B cell (primary cell): ENCODE measurements around the gene TSPAN18. TPM values are rescaled to one million over a fixed set of nuclear protein-coding genes. Genes with fewer than 3 reads are reported as not detected.

Experiments
- ATAC-seq: fragments of 200-7000 bp; cut with Tn5 transposase; one replicate; pipeline ENCODE4 v1.10.0; 2021; ENCODE audit warnings: low read depth, mild to moderate bottlenecking, moderate number of reproducible peaks, moderate library complexity
- CTCF ChIA-PET: fragments of 350-600 bp; sonication (Branson Sonifier 250); formaldehyde crosslinking; loops from one replicate; lab custom pipeline; 2021; ENCODE audit warnings: antibody characterized with exemption, inconsistent platforms; lab: Charles Lee
- POLR2A ChIA-PET: fragments of 350-600 bp; sonication (Branson Sonifier 250); formaldehyde crosslinking; loops from one replicate; lab custom pipeline; 2021; ENCODE audit warnings: antibody characterized with exemption; lab: Charles Lee
- DNase-seq: peaks from one replicate; pipeline ENCODE4 v3.0.0; 2013
- H2AFZ ChIP-seq: 2 replicates; pipeline ENCODE4 v1.6.1; 2012; ENCODE audit warnings: mild to moderate bottlenecking, low read depth, low read length; ENCODE audit not compliant: insufficient read depth, poor library complexity, severe bottlenecking
- H3K27ac ChIP-seq, 2 donors: 1 replicate in 1 of 2; 2 replicates in 1 of 2; pipeline ENCODE4 v1.5.1; 2012 to 2013; ENCODE audit warnings: low read length in 2 of 2, mild to moderate bottlenecking in 2 of 2, moderate library complexity in 1 of 2
- H3K27me3 ChIP-seq, 4 experiments: fragments of 200-600 bp in 1 of 4; sonication (generic) in 1 of 4; replicated peaks in 1 of 4; 1 replicate in 2 of 4; 2 replicates in 2 of 4; pipeline versions ENCODE4 v1.6.1 to v1.7.0; 2013 to 2016; ENCODE audit warnings: low read length in 3 of 4, mild to moderate bottlenecking in 2 of 4, mixed read lengths in 1 of 4, moderate library complexity in 1 of 4; ENCODE audit not compliant: insufficient read depth in 4 of 4, control insufficient read depth in 3 of 4; ENCODE audit errors: control extremely low read depth in 1 of 4
- H3K36me3 ChIP-seq, 2 experiments: replicated peaks in 1 of 2; 1 replicate in 1 of 2; 2 replicates in 1 of 2; pipeline versions ENCODE4 v1.6.1 to v1.7.1; 2013; ENCODE audit warnings: low read length in 1 of 2; ENCODE audit not compliant: insufficient read depth in 2 of 2, control insufficient read depth in 1 of 2; ENCODE audit errors: control extremely low read depth in 1 of 2, extremely low read depth in 1 of 2
- H3K4me1 ChIP-seq, 2 donors: fragments of 200-600 bp in 1 of 2; sonication (generic) in 1 of 2; 1 replicate in 1 of 2; 2 replicates in 1 of 2; pipeline versions ENCODE4 v1.5.1 to v1.6.1; 2013 to 2017; ENCODE audit warnings: low read length in 2 of 2; ENCODE audit not compliant: control insufficient read depth in 2 of 2, insufficient read depth in 2 of 2
- H3K4me2 ChIP-seq: replicated peaks from 2 replicates; pipeline ENCODE3; 2012; ENCODE audit warnings: mild to moderate bottlenecking, low read depth, low read length; ENCODE audit not compliant: poor library complexity, severe bottlenecking
- H3K4me3 ChIP-seq, 5 experiments: fragments of 200-600 bp in 1 of 5; sonication (generic) in 1 of 5; 1 replicate in 3 of 5; 2 replicates in 2 of 5; pipeline versions ENCODE4 v1.5.1 to v1.7.0; 2011 to 2016; ENCODE audit warnings: low read length in 4 of 5, mild to moderate bottlenecking in 4 of 5, low read depth in 2 of 5, control low read depth in 1 of 5, moderate library complexity in 1 of 5; ENCODE audit not compliant: insufficient read depth in 1 of 5; ENCODE audit errors: control extremely low read depth in 1 of 5, extremely low read depth in 1 of 5
- H3K79me2 ChIP-seq: fragments of 200-600 bp; sonication (generic); one replicate; pipeline ENCODE4 v1.6.0; 2016; ENCODE audit warnings: low read length; ENCODE audit not compliant: control insufficient read depth, insufficient read depth
- H3K9ac ChIP-seq: fragments of 200-600 bp; sonication (generic); 2 replicates; pipeline ENCODE4 v1.6.1; 2017; ENCODE audit warnings: mild to moderate bottlenecking, low read length, moderate library complexity
- H3K9me3 ChIP-seq, 3 donors: one replicate each; pipeline versions ENCODE4 v1.6.1 to v1.7.1; 2013; ENCODE audit warnings: low read length in 2 of 3; ENCODE audit not compliant: control insufficient read depth in 2 of 3, insufficient read depth in 1 of 3; ENCODE audit errors: control extremely low read depth in 1 of 3
- H4K20me1 ChIP-seq: 2 replicates; pipeline ENCODE4 v1.6.0; 2012; ENCODE audit warnings: mild to moderate bottlenecking, low read length; ENCODE audit not compliant: insufficient read depth, control insufficient read depth, poor library complexity, severe bottlenecking
- H3K27ac Mint-ChIP-seq: one replicate; pipeline ENCODE4 v1.8.0; 2021; ENCODE audit warnings: mixed read lengths
- H3K27me3 Mint-ChIP-seq: one replicate; pipeline ENCODE4 v1.8.0; 2021; ENCODE audit warnings: mixed read lengths
- H3K4me1 Mint-ChIP-seq: one replicate; pipeline ENCODE4 v1.8.0; 2021; ENCODE audit warnings: mixed read lengths
- H3K4me3 Mint-ChIP-seq: one replicate; pipeline ENCODE4 v1.8.0; 2021; ENCODE audit warnings: mixed read lengths
- H3K9me3 Mint-ChIP-seq: one replicate; pipeline ENCODE4 v1.8.0; 2022; ENCODE audit warnings: mixed read lengths; ENCODE audit not compliant: insufficient read depth
- CTCF ChIP-seq: fragments of 200-600 bp; IDR thresholded peaks from one replicate; pipeline ENCODE4 v1.8.0; 2022; ENCODE audit warnings: antibody characterized with exemption, mild to moderate bottlenecking
- EZH2 ChIP-seq: IDR thresholded peaks from 2 replicates; pipeline ENCODE4 v1.6.1; 2012; ENCODE audit warnings: borderline replicate concordance, low read depth, mild to moderate bottlenecking, moderate library complexity, low read length; ENCODE audit not compliant: insufficient read depth, poor library complexity, severe bottlenecking
- WGBS: methylation state at CpG from one replicate; pipeline ENCODE4 v1.1.5; 2013; ENCODE audit warnings: missing lambda C conversion rate; ENCODE audit not compliant: insufficient coverage; 5-methylcytosine and 5-hydroxymethylcytosine counted together
- intact Hi-C: fragments of 100-400 bp; cut with micrococcal nuclease; formaldehyde crosslinking; loops from one replicate; pipeline ENCODE4 v1.10.0; 2022
- polyA plus RNA-seq: library from polyadenylated mRNA; depleted of rRNA; stranded (reverse); fragments of >200 nt; gene quantifications from 2 replicates; pipeline ENCODE4 v1.2.3, GENCODE V29; 2012
- total RNA-seq, 2 donors: library from RNA; stranded (reverse); fragments of 120-200 nt in 1 of 2; gene quantifications; 1 replicate in 1 of 2; 2 replicates in 1 of 2; pipeline versions ENCODE4 v1.2.3 to v1.2.4, GENCODE V29; 2013 to 2022

The TSPAN18 gene
- total and polyA plus RNA-seq, 2 donors (not counting 1 experiment from before 2014, with no cell fraction given) = 0.75 to 2.0 TPM

DNA sequence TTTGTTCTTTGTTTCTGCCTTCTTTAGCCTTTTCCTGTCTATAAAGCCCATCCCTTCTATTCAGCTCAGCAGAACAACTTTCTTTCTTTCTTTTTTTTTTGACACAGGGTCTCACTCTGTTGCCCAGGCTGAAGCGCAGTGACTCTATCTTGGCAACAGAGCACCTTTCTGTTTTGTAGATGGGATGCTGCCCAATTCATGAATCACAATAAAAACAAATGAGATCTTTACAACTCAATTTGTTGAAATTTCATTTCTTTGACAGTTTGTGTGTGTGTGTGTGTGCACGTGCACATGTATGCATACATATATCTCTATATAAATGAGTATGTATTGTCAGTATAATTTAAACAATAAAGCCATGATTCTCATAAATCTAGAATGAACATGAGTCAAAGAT is 25.5 kb downstream of the TSPAN18 start:
- H3K27ac Mint-ChIP-seq = no peak overlapping the region
- no peak overlapping the region for H3K9ac ChIP-seq

DNA sequence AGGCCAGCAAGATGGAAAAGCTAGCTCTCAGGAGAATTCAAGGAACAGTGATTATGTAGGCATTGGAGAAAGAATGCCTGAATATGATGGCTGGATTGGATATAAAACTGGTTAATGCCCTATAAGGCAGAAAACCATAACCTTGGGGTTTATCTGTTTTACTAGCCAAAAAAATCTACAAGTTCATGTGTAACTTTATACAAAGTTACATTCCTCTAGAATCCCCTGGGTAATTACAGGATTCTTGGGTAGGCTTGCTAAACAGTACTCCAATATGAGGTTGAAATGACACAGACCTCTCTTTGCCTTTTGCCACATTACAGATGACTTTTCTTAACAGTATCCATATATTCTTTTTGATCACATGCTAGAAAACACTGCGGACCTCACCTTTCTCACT is 26.0 kb downstream of the TSPAN18 start:
- intact Hi-C loops = no loop called here

More for the DNA sequence above, 25.5 kb downstream of the TSPAN18 start:
- Histone ChIP-seq H3K4me3 (no peak overlapping the region), H3K4me1 (no peaks in the 10 kb centered on the region), H3K4me2 (no peak overlapping the region), H3K9me3 (peaks cover 0 to 4% (median 0%) of the 10 kb centered on the region in 3 donors), H3K27me3 (no peaks in the 10 kb centered on the region), H3K27ac (no peak overlapping the region), H3K36me3 (no peaks in the 10 kb centered on the region), H2AFZ (no peak overlapping the region), H4K20me1 (no peaks in the 10 kb centered on the region), H3K79me2 (no peaks in the 10 kb centered on the region)
- no peak for DNase-seq
- no CpG with 5 or more reads among the region's 2 CpGs for WGBS
- TF ChIP-seq CTCF (no peak), EZH2 (no peak)
- CTCF ChIA-PET = interaction anchor here (0.6 to 1.3 kb wide), 5 partner anchors 9 to 195 kb away, joined by 3 to 6 read pairs (median 3); no protein-coding TSS in a partner anchor
- POLR2A ChIA-PET = no interaction called here
- peaks cover 13% of the 10 kb centered on the region for H3K27me3 Mint-ChIP-seq
- ATAC-seq = no peak
- H3K4me1 Mint-ChIP-seq = no peaks in the 10 kb centered on the region
- intact Hi-C loops = no loop called here
- no peaks in the 10 kb centered on the region for H3K9me3 Mint-ChIP-seq
- H3K4me3 Mint-ChIP-seq = no peak overlapping the region

More for the DNA sequence above, 26.0 kb downstream of the TSPAN18 start:
- POLR2A ChIA-PET = no interaction called here
- Histone ChIP-seq H4K20me1 (no peaks in the 10 kb centered on the region), H3K4me1 (no peaks in the 10 kb centered on the region), H3K36me3 (no peaks in the 10 kb centered on the region), H3K4me3 (no peak overlapping the region), H2AFZ (no peak overlapping the region), H3K79me2 (no peaks in the 10 kb centered on the region), H3K27me3 (no peaks in the 10 kb centered on the region), H3K9ac (no peak overlapping the region), H3K27ac (no peak overlapping the region), H3K9me3 (peaks cover 0 to 4% (median 4%) of the 10 kb centered on the region in 3 donors), H3K4me2 (no peak overlapping the region)
- DNase-seq (no peak), ATAC-seq (no peak)
- Mint-ChIP-seq H3K27me3 (peaks cover 14% of the 10 kb centered on the region), H3K4me1 (no peaks in the 10 kb centered on the region), H3K27ac (no peak overlapping the region), H3K9me3 (no peaks in the 10 kb centered on the region), H3K4me3 (no peak overlapping the region)
- CTCF ChIA-PET = interaction anchor here (1.0 to 1.3 kb wide), 3 partner anchors 9 to 196 kb away, joined by 3 to 6 read pairs (median 3); no protein-coding TSS in a partner anchor
- TF ChIP-seq CTCF (no peak), EZH2 (no peak)
- 100% methylated on average over 1 of the region's 1 CpG for WGBS
